Neural progenitor cell (in vitro differentiated cells): ENCODE data around the gene CNOT3.

Experiments used
- EZH2 ChIP-seq: fragments of 200-600 bp; sonication (generic); IDR thresholded peaks from 2 replicates; pipeline ENCODE4 v1.6.1; 2017; ENCODE audit warnings: antibody characterized with exemption, mild to moderate bottlenecking, moderate library complexity
- EZH2phosphoT487 ChIP-seq: fragments of 200-600 bp; sonication (generic); IDR thresholded peaks from 2 replicates; pipeline ENCODE4 v1.6.1; 2017; ENCODE audit warnings: antibody characterized with exemption
- TF ChIP-seq, protein P1 (sequence below): fragments of 200-600 bp; sonication (generic); IDR thresholded peaks from 2 replicates; pipeline ENCODE4 v1.5.1; 2017; ENCODE audit warnings: antibody characterized with exemption, mild to moderate bottlenecking

DNA sequence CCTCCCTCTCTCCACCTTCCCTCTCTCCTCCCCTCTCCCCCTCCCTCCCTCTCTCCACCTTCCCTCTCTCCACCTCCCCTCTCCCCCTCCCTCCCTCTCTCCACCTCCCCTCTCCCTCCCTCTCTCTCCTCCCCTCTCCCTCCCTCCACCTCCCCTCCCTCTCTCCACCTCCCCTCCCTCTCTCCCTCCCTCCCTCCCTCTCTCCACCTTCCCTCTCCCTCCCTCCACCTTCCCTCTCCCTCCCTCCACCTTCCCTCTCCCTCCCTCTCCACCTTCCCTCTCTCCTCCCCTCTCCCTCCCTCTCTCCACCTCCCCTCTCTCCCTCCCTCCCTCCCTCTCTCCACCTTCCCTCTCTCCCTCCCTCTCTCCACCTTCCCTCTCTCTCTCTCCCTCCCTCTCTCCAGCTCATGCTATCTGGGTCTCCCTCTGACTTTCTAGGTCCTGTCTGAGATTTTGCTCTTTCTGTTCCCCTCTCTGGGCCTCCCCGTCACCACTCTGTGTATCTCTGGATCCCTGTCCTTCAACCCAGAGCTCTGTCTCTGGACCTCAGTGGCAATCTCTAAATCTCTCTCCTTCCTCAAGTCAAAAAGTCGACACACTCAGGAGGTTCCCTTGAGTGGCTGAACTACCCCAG is 3.5 kb upstream of the CNOT3 start:
- TF ChIP-seq, protein P1, sequence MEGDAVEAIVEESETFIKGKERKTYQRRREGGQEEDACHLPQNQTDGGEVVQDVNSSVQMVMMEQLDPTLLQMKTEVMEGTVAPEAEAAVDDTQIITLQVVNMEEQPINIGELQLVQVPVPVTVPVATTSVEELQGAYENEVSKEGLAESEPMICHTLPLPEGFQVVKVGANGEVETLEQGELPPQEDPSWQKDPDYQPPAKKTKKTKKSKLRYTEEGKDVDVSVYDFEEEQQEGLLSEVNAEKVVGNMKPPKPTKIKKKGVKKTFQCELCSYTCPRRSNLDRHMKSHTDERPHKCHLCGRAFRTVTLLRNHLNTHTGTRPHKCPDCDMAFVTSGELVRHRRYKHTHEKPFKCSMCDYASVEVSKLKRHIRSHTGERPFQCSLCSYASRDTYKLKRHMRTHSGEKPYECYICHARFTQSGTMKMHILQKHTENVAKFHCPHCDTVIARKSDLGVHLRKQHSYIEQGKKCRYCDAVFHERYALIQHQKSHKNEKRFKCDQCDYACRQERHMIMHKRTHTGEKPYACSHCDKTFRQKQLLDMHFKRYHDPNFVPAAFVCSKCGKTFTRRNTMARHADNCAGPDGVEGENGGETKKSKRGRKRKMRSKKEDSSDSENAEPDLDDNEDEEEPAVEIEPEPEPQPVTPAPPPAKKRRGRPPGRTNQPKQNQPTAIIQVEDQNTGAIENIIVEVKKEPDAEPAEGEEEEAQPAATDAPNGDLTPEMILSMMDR, result no peak
- TF ChIP-seq EZH2 (no peak), EZH2phosphoT487 (no peak)
